Measurements from ENCODE around the gene YJEFN3.

DNA sequence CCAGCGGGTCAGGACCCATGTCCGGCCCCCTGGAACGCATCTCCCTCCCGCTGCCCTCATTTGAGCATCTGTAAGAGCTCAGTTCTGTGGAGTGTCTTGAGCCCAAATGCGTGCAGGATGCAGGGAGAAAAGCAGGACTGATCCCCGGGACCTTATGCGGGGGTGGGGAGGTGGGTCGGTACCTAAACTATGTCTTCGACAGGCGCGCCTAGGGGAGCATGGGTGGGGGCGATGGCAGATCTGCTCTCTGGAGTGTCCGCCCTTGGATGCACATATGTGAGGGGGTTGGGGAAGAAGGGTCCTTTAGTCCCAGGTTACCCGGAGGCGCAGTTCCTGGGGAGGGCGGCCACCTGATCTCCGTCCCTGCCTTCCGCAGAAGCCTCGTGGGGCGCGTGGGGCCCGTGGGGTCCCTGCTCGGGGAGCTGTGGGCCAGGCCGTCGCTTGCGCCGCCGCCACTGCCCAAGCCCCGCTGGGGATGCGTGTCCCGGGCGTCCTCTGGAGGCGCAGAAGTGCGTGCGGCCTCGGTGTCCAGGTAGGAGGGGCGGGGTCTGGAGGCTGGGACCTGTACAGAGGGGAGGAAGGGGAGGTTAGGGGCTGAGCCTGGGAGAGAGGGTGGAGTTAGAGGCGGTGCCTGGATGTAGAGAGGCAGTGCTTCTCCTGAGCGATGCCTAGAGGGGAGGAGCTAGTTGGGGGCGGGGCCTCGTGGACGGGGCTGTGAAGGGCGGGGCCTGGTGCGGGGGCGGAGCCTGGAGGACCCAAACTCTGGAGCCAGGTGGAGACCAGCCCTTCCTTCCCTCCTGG lies 12.2 kb downstream of the YJEFN3 start:
- TF ChIP-seq ETV6 (CRISPR knock-in tag; IDR thresholded peaks at IDR 0.05) (no peak), TEAD4 (CRISPR knock-in tag; IDR thresholded peaks at IDR 0.05) (no peak), E2F5 (CRISPR knock-in tag; IDR thresholded peaks at IDR 0.05) (no peak)
- TF ChIP-seq, protein P1, sequence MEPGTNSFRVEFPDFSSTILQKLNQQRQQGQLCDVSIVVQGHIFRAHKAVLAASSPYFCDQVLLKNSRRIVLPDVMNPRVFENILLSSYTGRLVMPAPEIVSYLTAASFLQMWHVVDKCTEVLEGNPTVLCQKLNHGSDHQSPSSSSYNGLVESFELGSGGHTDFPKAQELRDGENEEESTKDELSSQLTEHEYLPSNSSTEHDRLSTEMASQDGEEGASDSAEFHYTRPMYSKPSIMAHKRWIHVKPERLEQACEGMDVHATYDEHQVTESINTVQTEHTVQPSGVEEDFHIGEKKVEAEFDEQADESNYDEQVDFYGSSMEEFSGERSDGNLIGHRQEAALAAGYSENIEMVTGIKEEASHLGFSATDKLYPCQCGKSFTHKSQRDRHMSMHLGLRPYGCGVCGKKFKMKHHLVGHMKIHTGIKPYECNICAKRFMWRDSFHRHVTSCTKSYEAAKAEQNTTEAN (CRISPR knock-in tag; IDR thresholded peaks at IDR 0.05) = no peak
